Left kidney (tissue), 2 donors: ENCODE results near the gene ZNF468. TPM values are rescaled to one million over a fixed set of nuclear protein-coding genes. Genes with fewer than 3 reads are reported as not detected.
"Not testable (repeated sequence)": the region's sequence is repeated elsewhere in the genome, so short reads cannot be mapped to it uniquely, and the experiment has no call there.

Experiments
- DNase-seq: peaks from one replicate; pipeline ENCODE4 v3.0.0-alpha.2; 2013
- polyA plus RNA-seq: library from polyadenylated mRNA; unstranded; fragments of 120-200 nt; gene quantifications from one replicate; pipeline ENCODE4 v1.2.1, GENCODE V29; 2013; ENCODE audit not compliant: insufficient read length

ZNF468 gene
- polyA plus RNA-seq, 1 donor: 57.9 TPM

DNA sequence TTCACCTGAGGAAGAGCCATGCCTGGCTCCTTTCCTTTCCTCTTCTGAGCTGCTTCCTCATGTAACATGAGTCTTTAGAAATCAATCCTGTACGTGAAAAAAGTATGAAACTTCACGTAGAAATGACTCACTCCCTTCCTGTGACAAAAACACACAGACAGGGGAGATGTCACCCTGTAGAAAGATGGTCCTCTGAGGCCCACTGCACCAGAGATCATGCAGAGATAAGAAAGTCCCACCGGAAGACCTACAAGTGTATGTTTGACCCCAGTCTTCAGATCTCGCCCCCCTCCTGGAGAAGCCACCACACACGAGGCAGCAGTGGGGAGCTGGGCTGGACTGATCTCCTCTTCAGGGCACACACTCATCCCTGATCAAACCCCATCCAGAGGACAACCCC is 23.9 kb downstream of the ZNF468 start:
- DNase-seq: not testable (repeated sequence)

DNA sequence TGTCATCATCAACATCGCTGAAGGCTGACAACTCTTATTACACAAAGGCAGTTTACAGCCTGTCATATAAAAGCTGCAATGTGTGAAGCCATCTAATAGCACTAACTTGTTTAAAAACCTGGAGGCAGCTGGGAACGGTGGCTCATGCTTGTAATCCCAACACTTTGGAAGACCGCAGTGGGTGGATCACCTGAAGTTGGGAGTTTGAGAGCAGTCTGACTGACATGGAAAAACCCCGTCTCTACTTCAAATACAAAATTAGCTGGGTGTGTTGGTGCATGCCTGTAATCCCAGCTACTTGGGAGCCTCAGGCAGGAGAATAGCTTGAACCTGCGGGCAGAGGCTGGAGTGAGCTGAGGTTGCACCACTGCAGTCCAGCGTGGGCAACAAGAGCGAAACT is 27.6 kb downstream of the ZNF468 start:
- not testable (repeated sequence) for DNase-seq

DNA sequence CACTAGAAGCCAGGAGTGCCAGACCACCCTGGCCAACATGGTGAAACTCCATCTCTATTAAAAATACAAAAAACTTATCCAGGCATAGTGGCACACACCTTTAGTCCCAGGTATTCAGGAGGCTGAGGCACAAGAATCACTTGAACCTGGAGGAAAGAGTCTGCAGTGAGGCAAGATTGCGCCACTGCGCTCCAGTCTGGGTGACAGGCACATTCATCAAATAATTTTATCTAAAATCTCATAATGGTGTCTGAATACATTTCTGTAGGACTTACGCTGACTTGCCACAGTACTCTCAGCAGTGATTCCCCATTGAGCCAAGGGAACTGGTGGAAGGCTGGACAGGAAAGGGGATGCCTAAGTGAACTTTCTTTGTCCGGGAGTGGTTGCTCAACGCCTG is 31.7 kb downstream of the ZNF468 start:
- no peak for DNase-seq

DNA sequence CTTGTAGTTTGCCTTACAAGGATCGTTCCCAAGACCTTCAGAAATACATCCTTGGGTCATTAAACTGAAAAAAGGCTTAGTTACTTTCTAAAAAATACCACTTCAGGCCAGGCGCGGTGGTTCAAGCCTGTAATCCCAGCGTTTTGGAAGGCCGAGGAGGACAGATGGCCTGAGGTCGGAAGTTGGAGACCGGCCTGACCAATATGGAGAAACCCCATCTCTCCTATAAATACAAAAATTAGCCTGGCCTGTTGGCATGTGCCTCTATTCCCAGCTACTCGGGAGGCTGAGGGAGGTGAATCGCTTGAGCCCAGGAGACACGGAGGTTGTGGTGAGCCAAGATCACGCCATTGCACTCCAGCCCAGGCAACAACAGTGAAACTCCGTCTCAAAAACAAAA is 33.7 kb downstream of the ZNF468 start:
- no peak for DNase-seq

DNA sequence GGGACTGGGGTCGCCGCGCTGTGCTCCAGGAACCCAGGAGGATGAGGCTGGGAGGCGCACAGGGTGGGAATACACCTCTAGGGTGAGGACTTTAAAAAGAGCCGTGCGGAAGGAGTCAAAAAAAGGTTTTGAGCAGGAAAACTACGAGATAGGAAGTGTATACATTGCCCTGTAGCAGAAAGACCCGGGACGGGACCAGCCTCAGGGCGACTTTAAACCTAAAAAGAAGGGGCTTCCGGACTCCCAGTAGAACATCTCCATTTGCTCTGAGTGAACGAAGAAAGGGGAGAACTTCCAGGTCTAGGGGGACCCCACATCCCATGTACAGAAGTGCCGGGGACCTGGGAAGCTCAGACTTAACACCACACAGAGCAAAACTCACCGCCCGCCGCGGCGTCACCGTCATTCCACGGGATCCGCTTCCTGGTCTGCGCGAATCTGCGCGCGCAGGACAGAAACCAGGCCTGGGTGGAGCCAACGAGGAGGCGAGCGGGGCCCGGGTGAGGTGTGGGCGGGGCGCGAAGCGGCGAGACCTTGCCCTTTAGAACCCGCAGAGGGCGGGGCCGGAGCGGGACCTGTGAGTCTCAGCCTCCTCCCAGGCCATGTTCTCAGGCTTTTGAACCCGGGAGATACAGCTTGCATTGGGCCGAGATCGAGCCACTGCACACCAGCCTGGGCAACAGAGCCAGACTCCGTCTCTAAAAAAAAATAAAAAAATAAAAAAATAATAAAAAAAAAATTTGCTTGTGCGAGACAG is 36.0 kb downstream of the ZNF468 start, which contains the start of gene ZNF28:
Gene ZNF28, minus strand, starts transcription at position 430 of the 757 bp plus-strand sequence. CDS start 3,675 bp downstream, outside the sequence.
- DNase-seq: peak; percentile 33

DNA sequence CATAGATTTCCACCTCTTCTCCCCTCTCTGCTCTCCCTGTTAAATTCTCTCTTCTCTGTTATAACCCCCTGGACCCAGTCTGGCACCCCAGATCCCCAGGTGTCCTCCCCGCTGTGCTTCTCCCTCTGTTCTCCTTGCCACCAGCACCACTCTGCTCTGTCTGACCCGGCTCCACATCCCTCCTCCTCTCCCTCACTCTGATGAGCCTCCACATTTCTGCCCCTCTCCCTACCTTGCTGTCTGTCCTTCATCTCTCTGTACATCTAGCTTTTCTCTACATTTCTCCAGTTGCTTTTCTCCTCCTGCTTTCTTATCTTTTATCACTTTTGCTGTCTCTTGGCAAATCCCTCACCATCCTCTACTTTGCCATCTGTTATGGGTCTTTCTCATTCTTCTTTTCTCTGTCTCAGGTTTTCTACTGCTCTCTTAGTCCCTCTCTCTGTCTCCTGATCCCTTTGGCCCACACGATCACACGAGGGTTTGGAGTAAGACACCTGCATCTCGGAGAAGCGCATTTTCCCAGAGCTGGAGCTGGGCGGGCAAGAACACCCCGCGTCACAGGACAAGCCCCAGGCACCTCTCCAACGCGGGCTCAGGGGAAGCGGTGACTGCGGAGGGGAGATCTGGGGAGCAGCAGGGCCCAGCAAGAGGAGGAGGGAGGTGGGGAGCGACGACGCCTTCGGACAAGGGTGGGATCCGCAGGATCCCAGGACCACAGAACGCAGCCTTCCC is 36.8 kb downstream of the ZNF468 start:
- not testable (repeated sequence) for DNase-seq

DNA sequence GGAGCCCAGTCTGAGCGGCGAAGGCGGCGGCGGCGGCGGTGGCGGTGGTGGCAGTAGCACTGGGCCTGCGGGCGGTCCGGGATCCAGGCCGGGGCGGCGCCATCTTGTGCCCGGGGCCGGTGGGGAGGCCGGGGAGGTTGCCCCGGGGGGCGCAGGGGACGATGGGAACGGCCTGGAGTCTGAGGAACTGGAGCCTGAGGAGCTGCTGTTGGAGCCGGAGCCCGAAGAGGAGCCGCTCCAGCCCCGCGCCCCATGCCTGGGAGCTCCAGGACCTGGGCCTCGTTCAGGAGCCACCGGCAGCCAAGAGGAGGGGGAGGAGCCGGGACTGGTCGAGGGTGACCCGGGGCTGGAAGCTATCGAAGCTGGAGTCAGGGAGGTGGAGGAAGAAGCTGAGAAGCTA is 47.6 kb downstream of the ZNF468 start:
- no peak for DNase-seq

DNA sequence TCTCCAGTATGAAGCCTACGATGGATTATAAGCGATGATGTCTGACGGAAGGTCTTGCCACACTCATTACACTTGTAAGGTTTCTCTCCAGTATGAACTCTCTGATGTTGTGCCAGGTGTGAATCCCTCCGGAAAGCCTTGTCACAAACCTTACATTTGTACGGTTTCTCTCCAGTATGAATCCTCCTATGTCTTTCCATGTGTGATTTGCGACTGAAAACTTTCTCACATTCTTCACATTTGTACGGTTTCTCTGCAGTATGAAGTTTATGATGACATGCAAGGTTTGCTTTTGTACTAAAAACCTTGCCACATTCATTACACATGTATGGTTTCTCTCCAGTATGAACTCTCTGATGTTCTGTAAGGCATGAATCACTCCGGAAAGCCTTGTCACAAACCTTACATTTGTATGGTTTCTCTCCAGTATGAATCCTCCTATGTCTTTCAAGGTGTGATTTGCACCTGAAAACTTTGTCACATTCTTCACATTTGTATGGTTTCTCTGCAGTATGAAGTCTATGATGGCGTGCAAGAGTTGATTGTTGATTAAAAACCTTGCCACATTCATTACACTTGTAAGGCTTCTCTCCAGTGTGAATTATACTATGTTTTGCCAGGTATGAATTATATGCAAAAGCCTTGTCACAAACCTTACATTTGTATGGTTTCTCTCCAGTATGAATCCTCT is 57.3 kb downstream of the ZNF468 start:
- not testable (repeated sequence) for DNase-seq

DNA sequence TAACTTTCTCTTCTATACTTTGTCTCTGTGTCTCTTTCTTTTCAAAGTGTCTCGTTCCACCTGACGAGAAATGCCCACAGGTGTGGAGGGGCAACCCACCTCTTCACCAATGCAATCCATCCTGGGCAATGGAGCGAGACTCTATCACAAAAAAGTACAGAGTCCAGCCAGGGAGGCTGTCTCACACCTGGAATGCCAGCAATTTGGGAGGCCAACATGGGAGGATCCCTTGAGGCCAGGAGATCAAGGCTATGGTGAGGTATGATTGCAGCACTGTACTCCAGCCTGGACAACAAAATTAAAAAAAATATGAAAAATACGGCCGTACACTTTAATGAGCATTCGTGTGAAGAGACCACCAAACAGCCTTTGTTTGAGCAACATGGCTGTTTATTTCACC is 68.0 kb downstream of the ZNF468 start:
- DNase-seq: no peak

Other genes starting within 250 kb of the ZNF468 start
- gene ZNF83, start 219.3 kb downstream of the ZNF468 start, polyA plus RNA-seq: 146 TPM
- 28.7 TPM for gene ZNF611, start 122.6 kb downstream of the ZNF468 start, polyA plus RNA-seq
- gene ZNF600, start 70.8 kb downstream of the ZNF468 start, polyA plus RNA-seq: 9.2 TPM
- gene ZNF28, start 36.0 kb downstream of the ZNF468 start, polyA plus RNA-seq: 21.1 TPM
- gene ZNF320, start 40.0 kb upstream of the ZNF468 start, polyA plus RNA-seq: 56.9 TPM
- 14.8 TPM for gene ZNF888, start 65.8 kb upstream of the ZNF468 start, polyA plus RNA-seq
- 18.3 TPM for gene ZNF816, start 105.3 kb upstream of the ZNF468 start, polyA plus RNA-seq
- gene ERVV-1, start 156.3 kb upstream of the ZNF468 start, polyA plus RNA-seq: 0.38 TPM
- 0.33 TPM for gene ERVV-2, start 187.1 kb upstream of the ZNF468 start, polyA plus RNA-seq
- 85.2 TPM for gene ZNF160, start 245.8 kb upstream of the ZNF468 start, polyA plus RNA-seq